ENCODE data around the gene CASZ1.
A peak's percentile ranks its signal among the peaks of the same experiment; 100 is the strongest.

CASZ1 gene

DNA sequence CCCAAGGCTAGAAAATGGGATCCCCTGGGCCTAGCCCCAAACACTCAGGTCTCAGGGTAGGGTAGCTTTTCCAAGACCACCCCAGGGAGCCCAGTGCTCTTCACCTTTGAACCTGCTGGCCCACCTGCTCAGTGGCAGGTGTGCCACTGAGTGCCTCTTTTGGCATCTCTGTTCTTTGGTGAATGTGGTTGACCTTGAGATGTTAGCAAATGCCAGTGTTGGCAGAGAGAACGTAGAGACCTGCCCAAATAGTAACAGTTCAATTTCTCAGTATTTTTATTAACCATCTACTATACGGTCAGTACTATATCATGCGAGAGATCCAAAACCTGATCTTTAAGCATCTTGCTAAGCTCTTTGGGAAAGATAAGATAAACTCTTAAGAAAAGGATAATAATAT lies 193.5 kb downstream of the CASZ1 start:
- DNase-seq (ENCODE audit: low read depth), result no peak

DNA sequence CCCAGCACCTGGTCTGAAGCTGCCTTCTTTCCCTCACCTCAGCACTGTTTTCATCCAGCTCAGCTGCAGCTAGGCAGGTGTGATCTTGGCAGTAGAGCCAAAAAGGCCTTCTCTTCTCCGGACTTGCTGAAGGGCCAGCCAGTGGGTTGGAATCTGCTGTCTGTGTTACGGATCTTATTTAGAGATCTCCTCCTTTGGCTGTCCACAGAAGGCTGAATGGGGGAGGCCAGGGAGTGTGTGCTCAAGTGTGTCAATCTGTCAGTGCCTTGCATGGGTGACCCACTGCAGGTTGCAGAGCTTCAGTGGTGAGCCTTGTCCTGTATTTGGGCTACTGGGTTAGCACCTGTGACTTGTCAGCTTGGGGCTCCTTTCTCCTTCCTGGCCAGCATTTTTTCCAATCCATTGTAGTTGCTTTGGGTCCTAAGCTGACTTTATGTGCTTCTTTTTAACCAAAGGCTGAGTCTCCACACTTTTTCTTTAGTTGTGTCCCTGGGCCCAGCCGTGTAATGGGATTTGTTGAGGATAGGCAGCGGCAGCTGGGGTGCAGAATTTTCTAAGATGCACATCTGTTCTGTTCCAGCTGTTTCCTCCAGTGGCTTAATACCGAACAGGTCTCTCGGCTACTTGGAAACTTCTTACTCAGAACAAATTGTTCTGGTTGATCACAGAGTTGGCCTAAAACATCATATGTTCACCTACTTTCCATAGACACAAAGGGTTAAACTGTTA lies 194.9 kb downstream of the CASZ1 start:
- DNase-seq (ENCODE audit: low read depth), result no peak

GRCh38 chr1:10599194-10599861 lies 197.1 kb downstream of the CASZ1 start:
- peak; percentile 82 for DNase-seq (ENCODE audit: low read depth)

DNA sequence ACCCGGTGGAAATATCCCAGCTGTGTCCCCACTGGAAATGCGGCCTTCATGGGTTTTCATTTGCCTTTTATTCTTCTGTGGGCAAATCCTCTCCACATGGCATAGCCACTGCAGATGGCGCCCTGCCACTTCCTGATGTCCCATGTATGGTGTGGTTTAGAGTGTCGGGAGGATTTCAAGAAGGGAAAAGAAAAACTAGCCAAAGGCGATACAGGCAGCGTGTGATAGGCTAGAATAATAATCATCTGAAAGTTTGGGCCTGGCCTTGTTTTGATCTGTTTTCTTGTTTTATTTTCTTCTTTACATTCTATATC lies 198.1 kb downstream of the CASZ1 start:
- no peak for DNase-seq (ENCODE audit: low read depth)

- no peak for DNase-seq (ENCODE audit: low read depth)
These were observed 198.7 kb downstream of the CASZ1 start for GRCh38 chr1:10597492-10598388.

GRCh38 chr1:10596780-10597179 lies 199.7 kb downstream of the CASZ1 start:
- no peak for DNase-seq (ENCODE audit: low read depth)

DNA sequence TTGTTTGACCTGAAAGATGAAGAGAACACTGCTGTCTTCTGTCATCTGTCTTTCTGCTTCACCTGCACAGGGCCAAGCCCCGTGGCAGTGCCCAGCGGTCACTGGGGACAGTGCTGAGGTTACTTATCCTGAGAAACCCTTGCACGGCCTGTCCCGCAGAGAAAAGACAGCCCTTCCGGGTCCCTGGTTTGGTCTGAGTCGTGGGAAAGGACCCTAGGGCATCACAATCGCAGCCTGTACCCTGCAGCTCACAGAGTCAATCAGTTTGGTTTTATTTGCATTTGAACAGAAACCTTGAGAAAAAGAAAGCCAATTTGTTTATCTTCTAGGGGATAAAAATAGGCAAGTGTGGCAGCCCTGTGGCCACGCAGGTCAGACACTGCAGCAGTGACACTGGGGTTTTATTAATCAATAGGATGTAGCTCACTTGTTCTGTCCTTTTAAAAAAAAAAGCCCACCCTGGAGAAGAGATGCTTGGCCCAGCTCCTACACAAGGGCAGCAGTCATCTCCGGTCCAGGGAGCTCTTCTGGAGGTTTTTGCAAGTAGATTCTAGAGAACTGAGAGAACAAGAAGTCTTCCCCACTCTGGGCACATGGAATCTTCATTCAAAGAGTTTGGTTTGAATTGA lies 201.7 kb downstream of the CASZ1 start:
- DNase-seq (ENCODE audit: low read depth), result no peak

GRCh38 chr1:10593750-10594149 lies 202.7 kb downstream of the CASZ1 start:
- no peak for DNase-seq (ENCODE audit: low read depth)

DNA sequence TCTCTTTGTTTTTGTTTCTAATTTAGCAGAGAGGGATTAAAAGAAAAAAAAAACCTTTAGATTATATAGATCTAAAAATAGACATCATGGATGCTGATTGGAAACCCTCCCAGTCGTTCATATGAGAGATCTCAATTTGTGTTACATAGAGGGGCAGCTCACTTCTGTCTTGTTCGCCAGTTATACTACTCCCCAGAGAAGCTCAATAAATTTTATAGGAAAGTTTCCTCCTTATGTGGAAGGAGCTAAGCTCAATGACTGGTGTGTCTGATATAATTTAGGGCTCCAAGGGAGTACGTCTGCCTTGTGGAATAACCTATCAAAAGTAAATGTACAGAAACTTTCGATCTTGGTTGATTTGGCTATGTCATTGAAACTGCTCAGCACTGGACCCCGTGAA lies 204.1 kb downstream of the CASZ1 start:
- DNase-seq (ENCODE audit: low read depth), result no peak

- DNase-seq (ENCODE audit: low read depth), result no peak
These were observed 205.4 kb downstream of the CASZ1 start for GRCh38 chr1:10591010-10591409.

GRCh38 chr1:10589074-10589473 lies 207.4 kb downstream of the CASZ1 start:
- DNase-seq (ENCODE audit: low read depth), result no peak

DNA sequence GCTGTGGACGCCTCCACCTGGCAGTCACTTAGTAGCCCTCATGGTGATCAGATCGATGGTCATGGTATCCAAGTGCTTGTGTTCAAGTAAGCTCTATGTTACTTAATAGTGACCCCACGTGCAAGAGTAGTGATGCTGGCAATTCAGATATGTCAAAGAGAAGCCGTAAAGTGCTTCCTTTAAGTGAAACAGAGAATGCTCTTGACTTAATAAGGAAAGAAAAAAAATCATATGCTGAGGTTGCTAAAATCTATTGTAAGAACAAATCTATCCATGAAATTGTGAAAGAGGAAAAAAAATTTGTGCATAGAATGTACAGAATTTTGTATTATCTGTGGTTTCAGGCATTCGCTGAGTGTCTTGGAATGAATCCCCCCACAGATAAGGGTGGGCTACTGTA lies 207.8 kb downstream of the CASZ1 start:
- DNase-seq (ENCODE audit: low read depth), result no peak
